DMS153 (cell line): ENCODE measurements around the gene ITPRIPL2.

ENCODE experiments used
- DNase-seq: peaks from one replicate; lab custom pipeline; 2025; lab: John Stamatoyannopoulos, UW

ITPRIPL2 gene

DNA sequence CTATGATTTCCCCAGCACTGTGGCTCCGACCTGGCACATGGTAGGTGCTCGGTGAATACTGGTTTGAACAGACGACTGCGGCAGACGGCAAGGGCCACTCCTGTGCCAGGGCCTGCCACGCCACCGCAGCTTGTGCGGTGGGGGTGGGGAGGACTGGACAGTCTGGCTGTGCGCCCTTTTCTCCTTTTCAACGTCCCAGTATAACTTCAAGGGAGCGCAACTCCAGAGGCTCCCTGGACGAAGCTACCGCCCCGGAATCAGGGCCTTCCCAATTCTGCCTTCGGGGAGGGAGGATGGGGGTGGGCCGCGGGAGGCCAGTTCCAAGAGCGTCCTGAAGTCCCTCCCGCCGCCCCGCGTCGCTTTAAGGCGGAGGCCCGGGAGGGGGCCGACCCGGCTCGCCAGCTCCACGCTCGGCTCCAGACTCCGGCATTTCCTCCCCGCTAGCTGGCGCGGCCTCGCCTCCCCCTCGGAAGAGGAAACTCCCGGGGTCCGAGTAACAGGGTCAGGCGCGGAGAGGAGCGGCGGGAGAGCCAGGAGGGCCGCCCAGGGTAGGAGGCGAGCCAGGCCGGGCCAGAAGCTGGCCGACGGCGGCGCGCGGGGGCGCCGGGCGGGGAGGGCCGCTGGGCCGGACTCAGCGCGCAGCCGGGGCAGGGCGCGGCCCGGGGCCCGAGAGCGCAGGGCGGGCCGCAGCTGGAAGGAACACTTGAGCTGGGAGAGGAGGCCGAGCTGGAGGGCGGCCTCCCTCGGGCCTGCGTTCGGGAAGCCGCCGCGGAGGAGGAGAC is at the start of gene ITPRIPL2:
Gene ITPRIPL2, plus strand, starts transcription at position 388 of the 782 bp plus-strand sequence. CDS start 498 bp downstream, outside the sequence.
- peak; percentile 47 for DNase-seq

DNA sequence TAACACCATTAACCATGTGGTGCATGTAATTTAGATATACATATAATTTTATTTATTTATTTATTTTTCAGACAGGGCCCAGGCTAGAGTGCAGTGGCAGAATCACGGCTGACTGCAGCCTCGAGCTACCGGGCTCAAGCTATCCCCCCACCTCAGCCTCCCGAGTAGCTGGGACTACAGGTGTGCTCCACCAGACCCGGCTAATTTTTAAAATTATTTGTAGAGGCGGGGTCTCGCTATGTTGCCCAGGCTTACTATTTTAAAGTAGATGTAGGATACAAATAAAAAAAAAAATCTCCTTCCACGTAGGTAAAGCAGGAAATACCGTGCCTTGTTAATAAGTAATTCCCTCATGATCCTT is 46.8 kb upstream of the ITPRIPL2 start:
- DNase-seq, result no peak

DNA sequence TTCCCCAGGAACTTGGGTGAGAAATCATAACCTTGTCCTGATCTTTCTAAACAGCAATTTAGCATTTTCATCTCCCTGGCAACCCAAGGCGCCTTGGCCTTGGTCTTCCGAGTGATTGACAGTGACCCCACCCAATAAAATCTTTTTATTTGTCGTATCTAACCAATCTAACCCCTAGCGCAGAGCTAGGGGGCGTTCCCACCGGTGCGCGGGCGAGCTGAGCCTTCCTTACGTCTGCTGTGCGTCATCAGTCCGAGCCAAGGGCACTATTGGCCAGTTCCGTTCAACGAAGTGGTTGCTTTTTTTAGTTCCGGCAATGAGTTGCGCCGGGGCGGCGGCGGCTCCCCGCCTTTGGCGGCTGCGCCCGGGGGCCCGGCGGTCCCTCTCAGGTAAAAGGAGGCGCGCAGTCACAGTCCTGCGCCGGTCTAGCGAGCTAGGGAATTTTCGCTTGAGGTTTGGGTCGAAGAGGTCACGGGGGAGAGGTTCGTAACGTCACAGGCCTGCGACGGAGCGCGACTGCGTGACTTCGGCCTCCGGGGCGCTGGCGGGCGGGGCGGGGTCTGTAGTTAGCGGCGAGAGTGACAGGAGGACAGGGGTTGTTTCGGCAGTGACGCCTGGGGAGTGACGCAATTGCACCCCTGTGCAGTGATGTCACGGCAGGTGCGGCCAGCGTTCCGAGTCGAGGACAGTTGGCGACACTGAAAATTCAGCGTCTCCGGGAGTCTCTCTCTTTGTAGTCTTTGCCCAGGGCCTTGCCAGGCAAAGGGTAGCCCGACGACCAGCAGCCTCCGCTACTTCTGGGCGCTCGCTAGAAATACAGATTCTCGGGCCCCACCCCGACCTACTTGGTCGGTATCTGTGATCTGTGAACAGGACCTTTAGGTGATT is 46.2 kb upstream of the ITPRIPL2 start, which contains the start of gene COQ7:
Gene COQ7, plus strand, starts transcription at position 266 of the 888 bp plus-strand sequence. Its CDS starts 51 bp downstream, at position 317.
- peak; percentile 99 for DNase-seq

- DNase-seq, result no peak
These were observed 45.4 kb upstream of the ITPRIPL2 start for GRCh38 chr16:19068237-19068815.

GRCh38 chr16:19071811-19072777 is 41.7 kb upstream of the ITPRIPL2 start:
- no peak for DNase-seq

DNA sequence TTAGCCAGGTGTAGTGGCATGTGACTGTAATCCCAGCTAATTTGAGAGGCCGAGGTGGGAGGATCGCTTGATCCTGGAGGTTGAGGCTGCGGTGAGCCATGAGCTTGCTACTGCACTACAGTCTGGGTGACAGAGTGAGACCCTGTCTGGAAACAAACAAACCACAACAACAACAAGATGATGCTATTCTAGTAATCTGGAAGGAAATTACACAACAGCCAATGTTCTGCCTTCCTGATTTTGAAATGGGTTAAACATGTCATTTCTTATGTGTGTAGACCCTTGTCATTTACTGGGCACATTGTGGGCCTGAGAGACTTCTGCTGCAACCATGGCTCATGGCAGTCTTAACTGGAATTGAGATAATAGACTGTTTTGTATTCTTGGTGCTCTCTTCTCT is 40.4 kb upstream of the ITPRIPL2 start:
- no peak for DNase-seq

- no peak for DNase-seq
These were observed 39.9 kb upstream of the ITPRIPL2 start for GRCh38 chr16:19073863-19074262.

- no peak for DNase-seq
These were observed 38.3 kb upstream of the ITPRIPL2 start for GRCh38 chr16:19075511-19075910.

DNA sequence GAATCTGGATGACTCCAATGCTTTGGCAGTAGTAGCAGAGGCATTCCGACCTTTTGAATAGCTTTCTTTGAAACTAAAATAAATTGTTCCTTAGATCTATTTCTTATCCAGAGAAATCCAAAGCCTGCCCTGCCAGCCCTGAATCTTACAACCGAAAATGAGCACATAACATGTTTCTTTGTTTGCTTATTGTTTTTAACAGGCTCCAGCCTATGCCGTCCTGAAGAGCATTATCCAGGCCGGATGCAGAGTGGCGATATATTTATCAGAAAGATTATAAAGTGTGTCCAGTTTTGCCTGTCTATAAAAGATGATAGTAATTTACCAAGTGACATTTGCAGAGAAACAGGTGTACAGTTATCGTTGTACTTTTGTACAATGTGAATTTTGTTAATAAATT is 35.9 kb upstream of the ITPRIPL2 start:
- DNase-seq, result no peak

DNA sequence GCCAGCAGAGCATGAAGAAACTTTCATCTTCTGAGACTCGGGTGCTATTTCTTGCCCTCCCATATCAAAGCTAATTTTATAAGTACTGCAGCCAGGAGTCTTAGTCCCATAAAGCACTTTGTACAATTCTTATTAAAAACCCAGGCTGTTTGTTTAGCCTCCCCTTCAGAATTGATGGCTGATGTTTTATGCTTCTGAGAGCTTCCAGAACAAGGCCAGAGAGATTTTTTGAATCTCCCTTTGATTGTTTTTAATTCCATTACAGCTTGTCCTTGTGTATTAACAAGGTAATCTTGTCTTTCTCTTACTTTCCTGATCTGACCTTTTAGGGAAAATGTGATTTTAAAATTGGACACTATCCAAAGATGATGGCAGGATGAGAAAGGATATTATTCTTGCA is 30.1 kb upstream of the ITPRIPL2 start:
- no peak for DNase-seq

DNA sequence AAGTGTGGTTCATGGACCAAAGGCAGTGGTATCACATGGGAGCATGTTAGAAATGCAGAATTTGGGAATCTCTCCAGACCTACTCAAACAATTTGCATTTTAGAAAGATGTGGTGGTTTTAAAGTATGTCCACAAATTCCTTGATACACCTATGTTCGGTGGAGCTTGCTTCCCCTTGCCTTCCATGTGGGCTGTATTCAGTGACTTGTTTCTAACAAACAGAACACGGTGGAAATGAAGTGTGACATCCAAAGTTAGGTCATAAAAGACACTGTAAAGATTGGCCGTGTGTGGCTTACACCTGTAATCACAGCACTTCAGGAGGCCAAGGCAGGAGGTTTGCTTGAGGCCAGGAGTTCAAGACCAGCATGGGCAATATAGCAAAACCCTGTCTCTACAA is 29.6 kb upstream of the ITPRIPL2 start:
- no peak for DNase-seq

DNA sequence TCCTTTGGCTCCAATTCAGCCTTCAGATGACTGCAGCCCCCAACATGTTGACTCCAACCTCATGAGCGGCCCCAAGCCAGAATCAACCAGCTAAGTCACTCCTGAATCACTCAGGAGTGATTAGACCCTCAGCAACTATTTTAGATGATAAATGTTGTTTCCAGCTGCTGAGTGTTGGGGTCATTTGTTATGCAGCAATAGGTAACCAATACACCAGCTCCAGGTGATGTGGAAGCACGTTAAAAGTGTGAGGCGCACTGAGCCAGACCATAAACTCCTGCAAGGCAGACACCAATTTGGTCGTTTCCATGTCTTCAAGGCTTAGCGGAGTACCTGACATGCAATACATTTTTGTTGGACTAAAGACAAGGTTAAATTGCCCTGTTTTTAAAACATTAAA is 28.9 kb upstream of the ITPRIPL2 start:
- DNase-seq, result no peak

- DNase-seq, result no peak
These were observed 28.0 kb upstream of the ITPRIPL2 start for GRCh38 chr16:19085679-19086200.

DNA sequence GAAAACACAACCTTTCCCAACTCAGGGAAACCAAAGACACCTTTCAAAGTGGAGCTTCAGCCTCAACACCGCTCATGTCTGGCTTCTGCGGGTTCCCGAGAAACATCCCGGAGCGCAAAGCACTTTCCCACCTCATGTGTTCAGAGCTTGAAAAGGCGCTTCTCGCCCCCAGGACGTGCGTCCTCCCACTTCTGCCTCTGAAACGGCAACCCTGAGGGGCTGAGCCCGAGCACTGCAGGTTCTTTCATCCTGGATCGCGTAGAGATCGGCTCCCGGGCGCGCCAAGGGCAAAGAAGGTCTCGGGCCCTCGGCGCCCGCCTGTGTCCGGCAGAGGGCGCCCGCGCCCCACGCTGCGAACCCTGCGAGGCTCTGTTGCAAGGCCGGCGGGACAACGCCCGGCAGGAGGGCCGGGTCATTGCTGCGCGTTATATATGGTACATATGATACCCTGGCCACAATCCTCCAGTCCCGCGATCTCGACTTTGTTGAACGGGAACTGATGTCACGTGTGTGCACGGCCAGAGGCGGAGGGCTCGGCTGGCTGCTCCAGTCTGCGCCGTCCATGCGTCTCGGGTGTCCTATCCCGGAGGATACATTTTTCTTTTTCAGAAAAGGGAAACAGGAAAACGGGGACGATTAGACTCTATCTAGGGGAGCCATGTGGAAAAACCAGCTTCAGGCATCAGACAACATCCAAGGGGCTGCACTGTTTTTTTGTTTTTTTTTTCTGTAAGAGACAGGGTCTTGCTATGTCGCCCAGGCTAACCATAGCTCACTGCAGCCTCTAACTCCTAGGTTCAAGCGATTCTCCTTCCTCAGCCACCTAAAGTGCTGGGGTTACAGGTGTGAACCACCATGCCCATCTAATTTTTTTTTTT is 27.2 kb upstream of the ITPRIPL2 start:
- DNase-seq, result peak; percentile 89

GRCh38 chr16:19088341-19088916 is 25.3 kb upstream of the ITPRIPL2 start:
- DNase-seq, result no peak

- DNase-seq, result no peak
These were observed 24.3 kb upstream of the ITPRIPL2 start for GRCh38 chr16:19089410-19089955.

- DNase-seq, result no peak
These were observed 22.8 kb upstream of the ITPRIPL2 start for GRCh38 chr16:19090916-19091315.

- no peak for DNase-seq
These were observed 20.9 kb upstream of the ITPRIPL2 start for GRCh38 chr16:19092653-19093410.
